ENCODE results near the gene LMBRD1. TPM values are rescaled to one million over a fixed set of nuclear protein-coding genes. Genes with fewer than 3 reads are reported as not detected.

LMBRD1 gene
- total and polyA plus RNA-seq, 2 of the 4 experiments (the other 2 are of a cell fraction) = 3.9 to 8.7 TPM

DNA sequence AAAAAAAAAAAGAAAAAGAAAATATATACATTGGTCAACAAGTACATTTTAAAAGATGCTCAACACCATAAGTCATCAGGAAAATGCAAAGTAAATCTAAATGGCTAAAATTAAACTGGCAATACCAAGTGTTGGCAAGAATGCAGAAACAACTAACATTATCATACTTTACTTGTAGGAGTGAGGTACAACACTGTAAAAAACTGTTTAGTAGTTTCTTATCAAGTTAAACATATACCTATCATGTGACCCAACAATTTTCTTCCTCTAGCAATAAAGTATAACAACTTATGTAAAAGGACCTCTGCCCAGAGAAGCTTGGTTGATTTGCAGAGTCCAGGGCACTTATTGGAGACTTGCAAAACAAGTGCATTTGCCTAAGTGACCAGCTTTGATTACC is 40.4 kb downstream of the LMBRD1 start:
- POLR2A ChIA-PET (ENCODE audit: unreplicated experiment) = no interaction called here
- Histone ChIP-seq H3K14ac (replicated peaks; ENCODE audit: low read depth, low read length) (no peak overlapping the region), H4K91ac (ENCODE audit: insufficient read depth, low read depth, low read length) (no peak overlapping the region), H3K27me3 (ENCODE audit: control insufficient read depth, insufficient read depth, low read length) (no peaks in the 10 kb centered on the region), H2BK120ac (ENCODE audit: low read depth, low read length) (no peak overlapping the region), H2BK15ac (ENCODE audit: low read depth, low read length) (no peak overlapping the region), H3K4me3 (ENCODE audit: insufficient read depth, low read depth, low read length) (no peak overlapping the region), H4K20me1 (ENCODE audit: insufficient read depth, low read length) (no peaks in the 10 kb centered on the region), H4K5ac (ENCODE audit: low read depth, low read length) (no peak overlapping the region), H2AFZ (replicated peaks; ENCODE audit: low read length, poor library complexity) (no peak overlapping the region), H3K56ac (ENCODE audit: extremely low read depth, insufficient read depth, low read length) (no peak overlapping the region), H2BK5ac (ENCODE audit: low read depth, low read length, poor library complexity, severe bottlenecking) (no peak overlapping the region), H2AK9ac (replicated peaks; ENCODE audit: low read depth, low read length, poor library complexity) (no peak overlapping the region), H3K9ac (ENCODE audit: low read depth, low read length) (no peak overlapping the region), H4K8ac (ENCODE audit: low read depth in 2 of 2, low read length in 2 of 2) (no peak overlapping the region), H3K27ac (ENCODE audit: insufficient read depth, low read length) (no peak overlapping the region), H3K9me3 (ENCODE audit: control insufficient read depth, insufficient read depth, low read length) (no peaks in the 10 kb centered on the region), H3K4me1 (ENCODE audit: control insufficient read depth, insufficient read depth, low read length) (no peaks in the 10 kb centered on the region), H3K4me2 (ENCODE audit: low read depth, low read length) (no peak overlapping the region), H3K79me1 (ENCODE audit: low read depth in 1 of 2, low read length in 2 of 2) (peaks cover 0 to 3% of the 10 kb centered on the region in 2 experiments; a peak in 2 of 4 replicates), H3K9me1 (ENCODE audit: insufficient read depth, low read length) (no peaks in the 10 kb centered on the region), H2BK20ac (ENCODE audit: low read depth, low read length) (no peak overlapping the region), H3K23ac (ENCODE audit: low read depth, low read length) (no peak overlapping the region), H3K4ac (ENCODE audit: low read depth, low read length) (no peak overlapping the region), H3K36me3 (ENCODE audit: control insufficient read depth, insufficient read depth, low read length) (no peaks in the 10 kb centered on the region), H2AK5ac (ENCODE audit: low read depth, low read length) (no peak overlapping the region), H3K18ac (ENCODE audit: low read depth, low read length) (no peak overlapping the region)
- in situ Hi-C loops (cut with MboI; ENCODE audit: low sequenced_read_pairs) = no loop called here
- no peak for DNase-seq
- intact Hi-C loops (cut with micrococcal nuclease) = no loop called here
- CTCF ChIA-PET = no interaction called here
- no peak for TF ChIP-seq RFX5 (IDR thresholded peaks at IDR 0.05; ENCODE audit: low read depth, low read length)
- no peak for TF ChIP-seq POLR2A (IDR thresholded peaks at IDR 0.05; ENCODE audit: low read depth, low read length)
- no peak for TF ChIP-seq RCOR1 (IDR thresholded peaks at IDR 0.05; ENCODE audit: insufficient replicate concordance, low read length)
- TF ChIP-seq BHLHE40 (IDR thresholded peaks at IDR 0.05; ENCODE audit: low read depth, low read length) = no peak
- no peak for TF ChIP-seq MAFK (IDR thresholded peaks at IDR 0.05; ENCODE audit: low read depth, low read length)
- TF ChIP-seq RAD21 (IDR thresholded peaks at IDR 0.05; ENCODE audit: low read length) = no peak
- no peak for TF ChIP-seq CHD1 (IDR thresholded peaks at IDR 0.05; ENCODE audit: low read depth, low read length)
- TF ChIP-seq CEBPB (IDR thresholded peaks at IDR 0.05; ENCODE audit: low read depth, low read length) = no peak
- TF ChIP-seq, protein P1, sequence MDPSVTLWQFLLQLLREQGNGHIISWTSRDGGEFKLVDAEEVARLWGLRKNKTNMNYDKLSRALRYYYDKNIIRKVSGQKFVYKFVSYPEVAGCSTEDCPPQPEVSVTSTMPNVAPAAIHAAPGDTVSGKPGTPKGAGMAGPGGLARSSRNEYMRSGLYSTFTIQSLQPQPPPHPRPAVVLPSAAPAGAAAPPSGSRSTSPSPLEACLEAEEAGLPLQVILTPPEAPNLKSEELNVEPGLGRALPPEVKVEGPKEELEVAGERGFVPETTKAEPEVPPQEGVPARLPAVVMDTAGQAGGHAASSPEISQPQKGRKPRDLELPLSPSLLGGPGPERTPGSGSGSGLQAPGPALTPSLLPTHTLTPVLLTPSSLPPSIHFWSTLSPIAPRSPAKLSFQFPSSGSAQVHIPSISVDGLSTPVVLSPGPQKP (IDR thresholded peaks at IDR 0.05; ENCODE audit: borderline replicate concordance, low read depth, low read length) = no peak
- TF ChIP-seq SMC3 (IDR thresholded peaks at IDR 0.05; ENCODE audit: low read depth, low read length) = no peak
- TF ChIP-seq FOS (IDR thresholded peaks at IDR 0.05; ENCODE audit: low read depth, low read length) = no peak
- TF ChIP-seq MXI1 (IDR thresholded peaks at IDR 0.05; ENCODE audit: borderline replicate concordance, low read depth, low read length) = no peak
- TF ChIP-seq NFE2L2 (IDR thresholded peaks at IDR 0.05; ENCODE audit: low read depth, low read length) = no peak
- no peak for ATAC-seq (ENCODE audit: low read depth)
- dilution Hi-C loops (cut with HindIII; ENCODE audit: low sequenced_read_pairs, unreplicated experiment) = no loop called here
- no TSS peak for BruUV-seq (replicated peaks)
